HG03064 (cell line): Measurements from ENCODE around the gene LMAN2.

Source experiments
- ATAC-seq: cut with Tn5 transposase; IDR thresholded peaks from one replicate; pipeline ENCODE4 v1.9.1; 2021; ENCODE audit warnings: low read depth; ENCODE audit not compliant: unreplicated experiment

LMAN2 gene

GRCh38 chr5:177329883-177330282 is 21.6 kb downstream of the LMAN2 start:
- no peak for ATAC-seq

GRCh38 chr5:177328545-177329231 is 22.8 kb downstream of the LMAN2 start:
- no peak for ATAC-seq

- ATAC-seq: no peak
Observed at GRCh38 chr5:177327539-177328522, 23.6 kb downstream of the LMAN2 start.

- ATAC-seq: no peak
Observed at GRCh38 chr5:177325868-177326381, 25.5 kb downstream of the LMAN2 start.

- ATAC-seq: no peak
Observed at GRCh38 chr5:177320879-177321278, 30.6 kb downstream of the LMAN2 start.

- ATAC-seq: no peak
Observed at GRCh38 chr5:177319913-177320588, 31.4 kb downstream of the LMAN2 start.

GRCh38 chr5:177317959-177318377 is 33.5 kb downstream of the LMAN2 start:
- ATAC-seq: no peak

GRCh38 chr5:177316005-177316404 is 35.5 kb downstream of the LMAN2 start:
- no peak for ATAC-seq

- no peak for ATAC-seq
Observed at GRCh38 chr5:177315411-177315810, 36.1 kb downstream of the LMAN2 start.

GRCh38 chr5:177314376-177315342 is 36.8 kb downstream of the LMAN2 start:
- no peak for ATAC-seq

- no peak for ATAC-seq
Observed at GRCh38 chr5:177313561-177314259, 37.8 kb downstream of the LMAN2 start.

GRCh38 chr5:177312649-177313181 is 38.8 kb downstream of the LMAN2 start:
- ATAC-seq: peak; percentile 27

- peak; percentile 65 for ATAC-seq
Observed at GRCh38 chr5:177311723-177312648, 39.5 kb downstream of the LMAN2 start, which contains the start of gene MXD3. Gene MXD3 (minus strand): TSS chr5:177311898. CDS start chr5:177311830, 68 bp downstream.

GRCh38 chr5:177311392-177311722 is 40.1 kb downstream of the LMAN2 start:
- ATAC-seq: peak; percentile 4

- no peak for ATAC-seq
Observed at GRCh38 chr5:177310757-177311391, 40.6 kb downstream of the LMAN2 start.

- ATAC-seq: no peak
Observed at GRCh38 chr5:177310332-177310731, 41.1 kb downstream of the LMAN2 start.
